Mesenchymal stem cell (in vitro differentiated cells and primary cell): ENCODE data around the gene NCS1.

Experiments
- DNase-seq: peaks from one replicate; pipeline ENCODE4 v3.0.0-alpha.2; 2013
- H2AFZ ChIP-seq: one replicate; pipeline ENCODE4 v1.6.1; 2013; ENCODE audit warnings: low read depth, mild to moderate bottlenecking, control low read depth, inconsistent platforms, low read length, moderate library complexity
- H2AK5ac ChIP-seq: 2 replicates; pipeline ENCODE4 v1.6.1; 2013; ENCODE audit warnings: low read length, moderate library complexity, mild to moderate bottlenecking, inconsistent platforms; ENCODE audit not compliant: severe bottlenecking
- H2BK120ac ChIP-seq: one replicate; pipeline ENCODE4 v1.6.1; 2013; ENCODE audit warnings: low read depth, mild to moderate bottlenecking, inconsistent platforms, low read length, moderate library complexity
- H2BK12ac ChIP-seq, 2 experiments: one replicate each; pipeline ENCODE4 v1.6.1; 2013; ENCODE audit warnings: inconsistent platforms in 2 of 2, low read length in 2 of 2, mild to moderate bottlenecking in 2 of 2, moderate library complexity in 2 of 2, control low read depth in 1 of 2
- H2BK15ac ChIP-seq: one replicate; pipeline ENCODE4 v1.6.1; 2013; ENCODE audit warnings: mild to moderate bottlenecking, low read depth, inconsistent platforms; ENCODE audit not compliant: poor library complexity, severe bottlenecking
- H2BK5ac ChIP-seq: 2 replicates; pipeline ENCODE4 v1.6.1; 2013; ENCODE audit warnings: low read depth, mild to moderate bottlenecking, low read length, control low read depth, inconsistent platforms; ENCODE audit not compliant: poor library complexity, severe bottlenecking
- H3K14ac ChIP-seq, 2 experiments: one replicate each; pipeline ENCODE4 v1.6.1; 2013; ENCODE audit warnings: inconsistent platforms in 2 of 2, low read length in 2 of 2, control low read depth in 1 of 2, mild to moderate bottlenecking in 1 of 2, moderate library complexity in 1 of 2
- H3K18ac ChIP-seq, 2 experiments: one replicate each; pipeline ENCODE4 v1.6.1; 2013; ENCODE audit warnings: inconsistent platforms in 2 of 2, low read length in 2 of 2, control low read depth in 1 of 2, low read depth in 1 of 2, mild to moderate bottlenecking in 1 of 2
- H3K23ac ChIP-seq, 2 experiments: one replicate each; pipeline ENCODE4 v1.6.1; 2013; ENCODE audit warnings: inconsistent platforms in 2 of 2, low read length in 2 of 2, mild to moderate bottlenecking in 2 of 2, moderate library complexity in 2 of 2, control low read depth in 1 of 2
- H3K27ac ChIP-seq: 2 replicates; pipeline ENCODE4 v1.5.1; 2013; ENCODE audit warnings: mild to moderate bottlenecking, moderate library complexity, low read length, control low read depth, inconsistent platforms; ENCODE audit not compliant: poor library complexity, severe bottlenecking
- H3K27me3 ChIP-seq, 2 experiments: 2 replicates each; pipeline versions ENCODE4 v1.6.1 to v1.7.0; 2013; ENCODE audit warnings: low read length in 2 of 2, mild to moderate bottlenecking in 2 of 2, moderate library complexity in 2 of 2, control low read depth in 1 of 2, inconsistent platforms in 1 of 2; ENCODE audit not compliant: control insufficient read depth in 1 of 2, insufficient read depth in 1 of 2
- H3K36me3 ChIP-seq, 2 experiments: 2 replicates each; pipeline versions ENCODE4 v1.6.1 to v1.7.0; 2013; ENCODE audit warnings: low read length in 2 of 2, control low read depth in 1 of 2, inconsistent platforms in 1 of 2, low read depth in 1 of 2, mild to moderate bottlenecking in 1 of 2; ENCODE audit not compliant: insufficient read depth in 2 of 2, control insufficient read depth in 1 of 2
- H3K4ac ChIP-seq, 2 experiments: one replicate each; pipeline ENCODE4 v1.6.1; 2013; ENCODE audit warnings: inconsistent platforms in 2 of 2, low read length in 2 of 2, mild to moderate bottlenecking in 2 of 2, moderate library complexity in 2 of 2, control low read depth in 1 of 2, low read depth in 1 of 2
- H3K4me1 ChIP-seq: 2 replicates; pipeline ENCODE4 v1.6.1; 2013; ENCODE audit warnings: low read depth, low read length, control low read depth; ENCODE audit not compliant: control insufficient read depth, insufficient read depth
- H3K4me2 ChIP-seq: 2 replicates; pipeline ENCODE4 v1.6.1; 2013; ENCODE audit warnings: low read length, mild to moderate bottlenecking, inconsistent platforms; ENCODE audit not compliant: poor library complexity, severe bottlenecking
- H3K4me3 ChIP-seq, 2 experiments: 2 replicates each; pipeline versions ENCODE4 v1.5.1 to v1.7.0; 2013; ENCODE audit warnings: low read length in 2 of 2, mild to moderate bottlenecking in 2 of 2, control low read depth in 1 of 2, low read depth in 1 of 2; ENCODE audit not compliant: insufficient read depth in 1 of 2
- H3K79me1 ChIP-seq: replicated peaks from 2 replicates; pipeline ENCODE4 v1.6.1; 2013; ENCODE audit warnings: mild to moderate bottlenecking, control low read depth, low read length, inconsistent platforms; ENCODE audit not compliant: poor library complexity, severe bottlenecking
- H3K9ac ChIP-seq: 2 replicates; pipeline ENCODE4 v1.7.0; 2013; ENCODE audit warnings: mild to moderate bottlenecking, low read length, moderate library complexity
- H3K9me3 ChIP-seq: 2 replicates; pipeline ENCODE4 v1.7.0; 2013; ENCODE audit warnings: mild to moderate bottlenecking, low read length; ENCODE audit not compliant: control insufficient read depth
- H4K8ac ChIP-seq: one replicate; pipeline ENCODE4 v1.6.1; 2013; ENCODE audit warnings: inconsistent platforms, mild to moderate bottlenecking, low read length, moderate library complexity
- H4K91ac ChIP-seq: one replicate; pipeline ENCODE4 v1.6.1; 2013; ENCODE audit warnings: mild to moderate bottlenecking, low read length, inconsistent platforms
- WGBS: methylation state at CpG from one replicate; pipeline ENCODE4 v1.1.7; 2013; ENCODE audit warnings: mixed read lengths; 5-methylcytosine and 5-hydroxymethylcytosine counted together

The NCS1 gene

GRCh38 chr9:130145658-130146057, 26.5 kb upstream of the NCS1 start:
- Histone ChIP-seq H2BK15ac (no peak overlapping the region), H2BK120ac (no peak overlapping the region), H3K14ac (no peak overlapping the region), H3K4me2 (no peak overlapping the region), H3K9me3 (no peaks in the 10 kb centered on the region), H4K91ac (no peak overlapping the region), H3K4me1 (peaks cover 8% of the 10 kb centered on the region), H2AFZ (no peak overlapping the region), H3K36me3 (no peaks in the 10 kb centered on the region), H2BK5ac (no peak overlapping the region), H3K4ac (no peak overlapping the region), H3K23ac (no peak overlapping the region), H3K79me1 (peaks cover 1% of the 10 kb centered on the region), H3K4me3 (no peak overlapping the region), H4K8ac (no peak overlapping the region), H2AK5ac (no peak overlapping the region), H3K9ac (no peak overlapping the region), H2BK12ac (no peak overlapping the region), H3K27me3 (peaks cover 0 to 2% of the 10 kb centered on the region in 2 experiments), H3K18ac (no peak overlapping the region), H3K27ac (no peak overlapping the region)
- no peak for DNase-seq
- WGBS: 86% methylated on average over 1 of the region's 1 CpG

GRCh38 chr9:130147198-130147597, 25.0 kb upstream of the NCS1 start:
- peak overlapping the region in 1 of 2 experiments; percentile 9 for H3K23ac ChIP-seq
- H2AK5ac ChIP-seq: no peak overlapping the region
- no peak overlapping the region for H3K4ac ChIP-seq
- no peak overlapping the region for H2BK12ac ChIP-seq
- no peak overlapping the region for H2BK15ac ChIP-seq
- H4K8ac ChIP-seq: no peak overlapping the region
- H2BK5ac ChIP-seq: no peak overlapping the region
- no peak overlapping the region for H3K9ac ChIP-seq
- H4K91ac ChIP-seq: no peak overlapping the region
- no peak overlapping the region for H3K4me2 ChIP-seq
- H3K14ac ChIP-seq: no peak overlapping the region
- H3K4me1 ChIP-seq: peaks cover 10% of the 10 kb centered on the region
- 92% methylated on average over 3 of the region's 5 CpGs for WGBS
- H2AFZ ChIP-seq: no peak overlapping the region
- H3K4me3 ChIP-seq: no peak overlapping the region
- no peaks in the 10 kb centered on the region for H3K36me3 ChIP-seq
- no peak overlapping the region for H3K18ac ChIP-seq
- DNase-seq: no peak
- H3K27ac ChIP-seq: no peak overlapping the region
- no peaks in the 10 kb centered on the region for H3K9me3 ChIP-seq
- H3K27me3 ChIP-seq: peaks cover 0 to 2% of the 10 kb centered on the region in 2 experiments
- H3K79me1 ChIP-seq: no peaks in the 10 kb centered on the region
- no peak overlapping the region for H2BK120ac ChIP-seq

GRCh38 chr9:130147910-130148309, 24.3 kb upstream of the NCS1 start:
- Histone ChIP-seq H3K36me3 (no peaks in the 10 kb centered on the region), H2AK5ac (no peak overlapping the region), H3K4me2 (no peak overlapping the region), H2AFZ (no peak overlapping the region), H2BK120ac (no peak overlapping the region), H2BK12ac (no peak overlapping the region), H3K27ac (no peak overlapping the region), H4K91ac (no peak overlapping the region), H4K8ac (no peak overlapping the region), H3K4me1 (peaks cover 10% of the 10 kb centered on the region), H3K9me3 (no peaks in the 10 kb centered on the region), H3K18ac (no peak overlapping the region), H3K23ac (no peak overlapping the region), H2BK5ac (no peak overlapping the region), H3K9ac (no peak overlapping the region), H3K4ac (no peak overlapping the region), H2BK15ac (no peak overlapping the region), H3K27me3 (peaks cover 0 to 2% of the 10 kb centered on the region in 2 experiments), H3K4me3 (no peak overlapping the region), H3K79me1 (no peaks in the 10 kb centered on the region), H3K14ac (no peak overlapping the region)
- 98% methylated on average over 3 of the region's 3 CpGs for WGBS
- no peak for DNase-seq

DNA sequence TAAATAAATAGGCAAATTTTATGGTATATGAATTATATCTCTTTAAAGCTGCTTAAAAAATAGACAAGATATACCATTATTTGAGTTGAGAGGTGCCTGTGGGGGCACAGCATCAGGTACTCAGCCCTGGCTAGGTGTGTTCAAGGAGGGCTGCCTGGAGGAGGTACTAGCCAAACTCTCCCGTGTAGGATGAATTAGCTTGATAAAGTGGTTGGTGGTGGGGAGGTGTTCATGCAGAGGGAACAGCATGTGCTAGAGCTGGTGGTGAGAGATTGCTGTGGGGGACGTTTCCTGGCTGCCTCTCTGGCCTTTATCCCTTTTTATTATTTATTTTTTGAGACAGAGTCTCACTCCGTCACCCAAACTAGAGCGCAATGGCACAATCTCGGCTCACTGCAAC, 23.2 kb upstream of the NCS1 start:
- H2BK5ac ChIP-seq: no peak overlapping the region
- 95% methylated on average over 4 of the region's 5 CpGs for WGBS
- DNase-seq: no peak
- H2BK15ac ChIP-seq: no peak overlapping the region
- H3K4me1 ChIP-seq: peaks cover 8% of the 10 kb centered on the region
- no peak overlapping the region for H2BK12ac ChIP-seq
- H3K23ac ChIP-seq: no peak overlapping the region
- no peak overlapping the region for H3K4ac ChIP-seq
- no peak overlapping the region for H4K91ac ChIP-seq
- H3K4me2 ChIP-seq: no peak overlapping the region
- H3K27me3 ChIP-seq: peaks cover 0 to 2% of the 10 kb centered on the region in 2 experiments
- no peak overlapping the region for H2AFZ ChIP-seq
- no peaks in the 10 kb centered on the region for H3K9me3 ChIP-seq
- H3K79me1 ChIP-seq: no peaks in the 10 kb centered on the region
- no peak overlapping the region for H2BK120ac ChIP-seq
- no peak overlapping the region for H3K14ac ChIP-seq
- no peak overlapping the region for H3K27ac ChIP-seq
- no peaks in the 10 kb centered on the region for H3K36me3 ChIP-seq
- no peak overlapping the region for H3K9ac ChIP-seq
- H4K8ac ChIP-seq: no peak overlapping the region
- peak overlapping the region; percentile 31 for H2AK5ac ChIP-seq
- H3K18ac ChIP-seq: no peak overlapping the region
- H3K4me3 ChIP-seq: no peak overlapping the region
